Neural progenitor cell (in vitro differentiated cells): ENCODE measurements around the gene PAPPA2. TPM values are rescaled to one million over a fixed set of nuclear protein-coding genes. Genes with fewer than 3 reads are reported as not detected.

Experiments
- DNase-seq: peaks from one replicate; pipeline ENCODE4 v3.0.0-alpha.2; 2016; ENCODE audit warnings: low spot score
- H2AFZ ChIP-seq: fragments of 200-600 bp; sonication (generic); replicated peaks from 2 replicates; pipeline ENCODE4 v1.6.1; 2016; ENCODE audit warnings: antibody characterized with exemption
- H3F3A ChIP-seq: fragments of 200-600 bp; sonication (generic); 2 replicates; pipeline ENCODE4 v1.6.1; 2016; ENCODE audit warnings: antibody characterized with exemption, low read depth
- H3K27ac ChIP-seq: fragments of 200-600 bp; sonication (generic); 2 replicates; pipeline ENCODE4 v1.5.1; 2016; ENCODE audit warnings: mild to moderate bottlenecking
- H3K27me3 ChIP-seq: fragments of 200-600 bp; sonication (generic); 2 replicates; pipeline ENCODE4 v1.6.1; 2016; ENCODE audit warnings: mild to moderate bottlenecking, moderate library complexity
- H3K36me3 ChIP-seq: fragments of 200-600 bp; sonication (generic); 2 replicates; pipeline ENCODE4 v1.5.1; 2016
- H3K4me1 ChIP-seq: fragments of 200-600 bp; sonication (generic); 2 replicates; pipeline ENCODE4 v1.6.1; 2016; ENCODE audit warnings: mixed run types
- H3K4me2 ChIP-seq: fragments of 200-600 bp; sonication (generic); 2 replicates; pipeline ENCODE4 v1.6.1; 2016
- H3K4me3 ChIP-seq: fragments of 200-600 bp; sonication (generic); 2 replicates; pipeline ENCODE4 v1.5.1; 2016
- H3K79me2 ChIP-seq: fragments of 200-600 bp; sonication (generic); 2 replicates; pipeline ENCODE4 v1.6.1; 2016; ENCODE audit warnings: low read depth
- H3K9ac ChIP-seq: fragments of 200-600 bp; sonication (generic); 2 replicates; pipeline ENCODE4 v1.6.1; 2016
- H3K9me3 ChIP-seq: fragments of 200-600 bp; sonication (generic); 2 replicates; pipeline ENCODE4 v1.5.1; 2016; ENCODE audit warnings: low read depth
- H4K20me1 ChIP-seq: fragments of 200-600 bp; sonication (generic); 2 replicates; pipeline ENCODE4 v1.6.1; 2016; ENCODE audit warnings: low read depth
- H3K27ac Mint-ChIP-seq: 3 replicates; pipeline ENCODE4 v1.8.0; 2021; ENCODE audit warnings: mixed read lengths
- H3K27me3 Mint-ChIP-seq: 2 replicates; pipeline ENCODE4 v1.8.0; 2022; ENCODE audit warnings: low read depth, mild to moderate bottlenecking, inconsistent platforms, moderate library complexity, mixed read lengths; ENCODE audit not compliant: insufficient read depth
- H3K36me3 Mint-ChIP-seq: 3 replicates; pipeline ENCODE4 v1.8.0; 2021; ENCODE audit warnings: mixed read lengths
- H3K4me1 Mint-ChIP-seq: 3 replicates; pipeline ENCODE4 v1.8.0; 2021; ENCODE audit warnings: mixed read lengths
- H3K4me3 Mint-ChIP-seq: 3 replicates; pipeline ENCODE4 v1.8.0; 2021; ENCODE audit warnings: mild to moderate bottlenecking, moderate library complexity, mixed read lengths
- H3K9me3 Mint-ChIP-seq: 3 replicates; pipeline ENCODE4 v1.8.0; 2020; ENCODE audit warnings: mixed read lengths
- CTCF ChIP-seq: fragments of 200-600 bp; sonication (generic); IDR thresholded peaks from 2 replicates; pipeline ENCODE4 v1.5.1; 2017; ENCODE audit warnings: antibody characterized with exemption, mild to moderate bottlenecking
- EZH2 ChIP-seq: fragments of 200-600 bp; sonication (generic); IDR thresholded peaks from 2 replicates; pipeline ENCODE4 v1.6.1; 2017; ENCODE audit warnings: antibody characterized with exemption, mild to moderate bottlenecking, moderate library complexity
- EZH2phosphoT487 ChIP-seq: fragments of 200-600 bp; sonication (generic); IDR thresholded peaks from 2 replicates; pipeline ENCODE4 v1.6.1; 2017; ENCODE audit warnings: antibody characterized with exemption
- total RNA-seq: library from RNA; depleted of rRNA; stranded (reverse); fragments of >200 nt; gene quantifications from 2 replicates; pipeline ENCODE4 v1.2.3, GENCODE V29; 2015; ENCODE audit warnings: low replicate concordance

Gene PAPPA2
- total RNA-seq, 1 donor from 2014 or later, result 0.17 TPM

- Mint-ChIP-seq H3K4me3 (no peak overlapping the region), H3K9me3 (no peaks in the 10 kb centered on the region), H3K4me1 (no peaks in the 10 kb centered on the region), H3K27ac (no peak overlapping the region), H3K36me3 (no peaks in the 10 kb centered on the region), H3K27me3 (peaks cover 11% of the 10 kb centered on the region)
- H4K20me1 ChIP-seq, result no peaks in the 10 kb centered on the region
- H3K36me3 ChIP-seq, result no peaks in the 10 kb centered on the region
- TF ChIP-seq EZH2 (no peak), EZH2phosphoT487 (no peak), CTCF (no peak)
- no peak overlapping the region for H2AFZ ChIP-seq
- H3K9me3 ChIP-seq, result no peaks in the 10 kb centered on the region
- H3K9ac ChIP-seq, result no peak overlapping the region
- no peak for DNase-seq
- H3K27me3 ChIP-seq, result no peaks in the 10 kb centered on the region
- H3K4me1 ChIP-seq, result peaks cover 9% of the 10 kb centered on the region
- H3K4me2 ChIP-seq, result no peak overlapping the region
- no peaks in the 10 kb centered on the region for H3F3A ChIP-seq
- no peak overlapping the region for H3K27ac ChIP-seq
- no peaks in the 10 kb centered on the region for H3K79me2 ChIP-seq
- H3K4me3 ChIP-seq, result no peak overlapping the region
Observed at GRCh38 chr1:176577646-176578197, 114.7 kb downstream of the PAPPA2 start.

GRCh38 chr1:176579087-176579486 is 116.1 kb downstream of the PAPPA2 start:
- H3K9me3 ChIP-seq, result no peaks in the 10 kb centered on the region
- no peak overlapping the region for H3K4me3 ChIP-seq
- Mint-ChIP-seq H3K4me1 (no peaks in the 10 kb centered on the region), H3K36me3 (no peaks in the 10 kb centered on the region), H3K27me3 (peaks cover 8% of the 10 kb centered on the region), H3K4me3 (no peak overlapping the region), H3K9me3 (no peaks in the 10 kb centered on the region), H3K27ac (no peak overlapping the region)
- no peaks in the 10 kb centered on the region for H3F3A ChIP-seq
- no peak overlapping the region for H3K9ac ChIP-seq
- H2AFZ ChIP-seq, result no peak overlapping the region
- no peaks in the 10 kb centered on the region for H3K79me2 ChIP-seq
- TF ChIP-seq CTCF (no peak), EZH2 (no peak), EZH2phosphoT487 (no peak)
- no peaks in the 10 kb centered on the region for H3K27me3 ChIP-seq
- H3K4me2 ChIP-seq, result no peak overlapping the region
- no peaks in the 10 kb centered on the region for H3K36me3 ChIP-seq
- H4K20me1 ChIP-seq, result no peaks in the 10 kb centered on the region
- peaks cover 9% of the 10 kb centered on the region for H3K4me1 ChIP-seq
- no peak overlapping the region for H3K27ac ChIP-seq
- DNase-seq, result no peak

GRCh38 chr1:176595217-176595616 is 132.2 kb downstream of the PAPPA2 start:
- Mint-ChIP-seq H3K27me3 (peaks cover 2% of the 10 kb centered on the region), H3K27ac (no peak overlapping the region), H3K4me1 (no peaks in the 10 kb centered on the region), H3K36me3 (no peaks in the 10 kb centered on the region), H3K4me3 (no peak overlapping the region), H3K9me3 (no peaks in the 10 kb centered on the region)
- Histone ChIP-seq H3K4me1 (no peaks in the 10 kb centered on the region), H3K36me3 (no peaks in the 10 kb centered on the region), H2AFZ (no peak overlapping the region), H3K79me2 (no peaks in the 10 kb centered on the region), H3K9ac (no peak overlapping the region), H3F3A (no peaks in the 10 kb centered on the region), H3K4me3 (no peak overlapping the region), H3K27me3 (no peaks in the 10 kb centered on the region), H3K9me3 (no peaks in the 10 kb centered on the region), H4K20me1 (no peaks in the 10 kb centered on the region), H3K27ac (no peak overlapping the region), H3K4me2 (no peak overlapping the region)
- no peak for TF ChIP-seq CTCF
- TF ChIP-seq EZH2, result no peak
- no peak for TF ChIP-seq EZH2phosphoT487
- no peak for DNase-seq
